ENCODE measurements around the gene ZFYVE9. TPM values are rescaled to one million over a fixed set of nuclear protein-coding genes. Genes with fewer than 3 reads are reported as not detected.

ZFYVE9 gene
- polyA plus RNA-seq, 1 donor = 19.0 TPM

- DNase-seq = no peak
These were observed 118.0 kb downstream of the ZFYVE9 start for GRCh38 chr1:52259886-52260285.

GRCh38 chr1:52263153-52263910 is 121.4 kb downstream of the ZFYVE9 start:
- DNase-seq = no peak

GRCh38 chr1:52264530-52265115 is 122.7 kb downstream of the ZFYVE9 start:
- no peak for DNase-seq

- DNase-seq = no peak
These were observed 124.6 kb downstream of the ZFYVE9 start for GRCh38 chr1:52266507-52266906.

GRCh38 chr1:52268372-52268771 is 126.5 kb downstream of the ZFYVE9 start:
- DNase-seq = no peak

- DNase-seq = no peak
These were observed 139.6 kb downstream of the ZFYVE9 start for GRCh38 chr1:52281518-52281917.

GRCh38 chr1:52288286-52288685 is 146.4 kb downstream of the ZFYVE9 start:
- no peak for DNase-seq

- DNase-seq = no peak
These were observed 152.7 kb downstream of the ZFYVE9 start for GRCh38 chr1:52294580-52294979.

- DNase-seq = peak; percentile 34
These were observed 154.5 kb downstream of the ZFYVE9 start for GRCh38 chr1:52296345-52296744.

GRCh38 chr1:52305417-52306226 is 163.7 kb downstream of the ZFYVE9 start:
- no peak for DNase-seq

- DNase-seq = no peak
These were observed 164.5 kb downstream of the ZFYVE9 start for GRCh38 chr1:52306227-52307006.

- DNase-seq = no peak
These were observed 179.2 kb downstream of the ZFYVE9 start for GRCh38 chr1:52321061-52321460.

GRCh38 chr1:52323731-52324130 is 181.8 kb downstream of the ZFYVE9 start:
- DNase-seq = no peak

GRCh38 chr1:52325786-52326185 is 183.9 kb downstream of the ZFYVE9 start:
- no peak for DNase-seq

- no peak for DNase-seq
These were observed 186.7 kb downstream of the ZFYVE9 start for GRCh38 chr1:52328615-52329014.

GRCh38 chr1:52332411-52332810 is 190.5 kb downstream of the ZFYVE9 start:
- no peak for DNase-seq

- DNase-seq = no peak
These were observed 193.1 kb downstream of the ZFYVE9 start for GRCh38 chr1:52334906-52335528.

GRCh38 chr1:52337439-52337838 is 195.6 kb downstream of the ZFYVE9 start:
- no peak for DNase-seq

- no peak for DNase-seq
These were observed 199.9 kb downstream of the ZFYVE9 start for GRCh38 chr1:52341655-52342260.

- no peak for DNase-seq
These were observed 202.1 kb downstream of the ZFYVE9 start for GRCh38 chr1:52343979-52344378.

GRCh38 chr1:52345252-52345651 is 203.4 kb downstream of the ZFYVE9 start:
- no peak for DNase-seq

- DNase-seq = no peak
These were observed 204.8 kb downstream of the ZFYVE9 start for GRCh38 chr1:52346653-52347052.

All from hindlimb muscle (tissue), 1 donor.